Heart left ventricle (tissue), 16 donors: ENCODE data around the gene POU4F3. TPM values are rescaled to one million over a fixed set of nuclear protein-coding genes. Genes with fewer than 3 reads are reported as not detected.

Source experiments
- ATAC-seq, 4 donors: fragments of 200-7000 bp; cut with Tn5 transposase; one replicate each; pipeline ENCODE4 v1.9.1; 2020 to 2022; ENCODE audit warnings: moderate library complexity in 4 of 4, mild to moderate bottlenecking in 3 of 4, moderate number of reproducible peaks in 1 of 4
- DNase-seq, 5 donors: peaks; one replicate each; pipeline ENCODE4 v3.0.0-alpha.2; 2020
- H3K27ac ChIP-seq, 12 donors: fragments of 200-600 bp; sonication (generic) in 4 of 12; one replicate each; pipeline versions ENCODE4 v1.5.0 to v1.8.0; 2016 to 2022; ENCODE audit warnings: mild to moderate bottlenecking in 2 of 12
- H3K27me3 ChIP-seq, 9 donors: fragments of 200-600 bp; sonication (generic) in 2 of 9; one replicate each; pipeline versions ENCODE4 v1.5.1 to v1.8.0; 2016 to 2022; ENCODE audit warnings: mild to moderate bottlenecking in 3 of 9
- H3K36me3 ChIP-seq, 9 donors: fragments of 200-600 bp; sonication (generic) in 2 of 9; one replicate each; pipeline versions ENCODE4 v1.5.0 to v1.8.0; 2018 to 2022; ENCODE audit warnings: mild to moderate bottlenecking in 2 of 9
- H3K4me1 ChIP-seq, 12 donors: fragments of 200-600 bp; sonication (generic) in 4 of 12; one replicate each; pipeline versions ENCODE4 v1.5.0 to v1.8.0; 2016 to 2022; ENCODE audit warnings: mild to moderate bottlenecking in 3 of 12
- H3K4me3 ChIP-seq, 12 donors: fragments of 200-600 bp; sonication (generic) in 4 of 12; one replicate each; pipeline versions ENCODE4 v1.5.0 to v1.8.0; 2017 to 2022; ENCODE audit warnings: mild to moderate bottlenecking in 9 of 12, moderate library complexity in 4 of 12
- H3K9me3 ChIP-seq, 12 donors: fragments of 200-600 bp; sonication (generic) in 4 of 12; one replicate each; pipeline versions ENCODE4 v1.5.0 to v1.8.0; 2016 to 2022; ENCODE audit warnings: mild to moderate bottlenecking in 1 of 12
- POLR2A ChIP-seq, 2 donors: fragments of 450-650 bp; IDR thresholded peaks; one replicate each; pipeline ENCODE4 v1.6.1; 2017; ENCODE audit warnings: antibody characterized with exemption in 2 of 2, mild to moderate bottlenecking in 2 of 2, moderate library complexity in 2 of 2
- WGBS, 4 donors: extraction: QIAGEN DNeasy Blood & Tissue Kit in 2 of 4; methylation state at CpG; one replicate each; pipeline versions ENCODE4 v1.1.5 to v1.1.7; 2013 to 2018; 5-methylcytosine and 5-hydroxymethylcytosine counted together
- intact Hi-C, 10 donors: fragments of 100-400 bp; cut with DNase I; formaldehyde crosslinking; loops; one replicate each; pipeline versions ENCODE4 v1.11.1 to v1.14.2; 2022
- polyA plus RNA-seq, 2 donors: library from polyadenylated mRNA; stranded (reverse); fragments of 200-250 nt; gene quantifications; one replicate each; pipeline ENCODE4 v1.2.3, GENCODE V29; 2013
- total RNA-seq, 9 donors: library from RNA; depleted of rRNA in 2 of 9; stranded (reverse); fragments of >200 nt in 2 of 9; fragmentation: NEBNext Ultra II Directional in 3 of 9; extraction: Animal tissue kit (Norgen Biotek cat#: 25700) in 3 of 9; gene quantifications; one replicate each; pipeline versions ENCODE4 v1.1.0 to v1.2.4, GENCODE V29; 2016 to 2023
- TF ChIP-seq, protein P1 (sequence below), 12 donors: fragments of 200-600 bp; sonication (generic) in 4 of 12; IDR thresholded peaks; one replicate each; pipeline versions ENCODE4 v1.5.0 to v1.8.0; 2018 to 2022; ENCODE audit warnings: antibody characterized with exemption in 12 of 12, mild to moderate bottlenecking in 5 of 12
- donor health status: ischemic (EF 13 %, LVEDD 7.1; RV severe dilation, severe dysfunction).
- donor health status: healthy with polysubstance abuse.
- donor health status: DM: no; HTN: yes; CAD: no.
- donor health status: DM: no; HTN: no; CAD: no.
- donor health status: ischemic (EF 25% LVEDD 6.9; RV normal size, moderate dysfunction).
- donor health status: ischemic (EF 25% LVEDD 5.7; RV mildly dilated, moderate dysfunction).
- donor health status: healthy.
- donor health status: DM: yes; HTN: yes; CAD: no.
- donor health status: ischemic (EF 35%, LVEDD 5.7; RV mildly dilated, moderate dysfunction).
- donor health status: nonischemic (EF 11% LVEDD 7.7; RV severe dilation, severe dysfunction).
- donor health status: DM: yes; HTN: yes; CAD: no.
- donor health status: PGD.
- donor health status: ischemic (EF 29% LVEDD 5.4; RV normal size, mild dysfunction).
- donor health status: nonischemic (EF 23%, LVEDD 6.1; RV moderate dilation, normal function).

Gene POU4F3
- total and polyA plus RNA-seq, 11 donors: 0.04 to 0.10 TPM; not detected in 9

DNA sequence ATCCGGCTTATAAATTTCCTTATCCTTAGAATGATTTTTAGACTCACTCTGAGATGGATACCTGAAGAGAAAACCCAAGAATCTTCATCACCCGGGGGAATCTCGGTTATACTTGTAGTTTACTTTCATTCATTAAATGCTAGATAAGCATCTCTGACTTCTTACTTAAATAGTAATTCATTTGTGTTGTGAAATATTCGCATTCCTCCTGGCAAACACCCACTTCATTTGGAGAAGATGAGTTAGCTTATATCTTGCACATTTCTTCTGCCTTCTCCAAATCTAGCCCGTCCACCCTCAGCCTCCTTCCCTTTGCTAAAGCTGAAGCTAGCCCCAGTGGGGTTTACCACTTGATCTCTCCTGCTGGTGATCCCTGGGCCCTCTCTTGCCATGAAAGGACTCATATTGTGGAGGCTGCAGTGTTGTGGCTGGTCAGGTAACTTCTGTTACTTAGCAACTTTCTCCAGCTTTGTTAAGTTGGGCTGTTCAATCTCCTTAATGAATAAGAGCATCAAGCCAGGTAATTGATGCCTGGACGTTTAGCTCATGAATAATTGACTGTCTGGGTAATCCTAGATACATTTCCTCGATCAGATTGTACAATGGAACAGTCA is 11.3 kb upstream of the POU4F3 start:
- H3K36me3 ChIP-seq: no peaks in the 10 kb centered on the region
- no peaks in the 10 kb centered on the region for H3K9me3 ChIP-seq
- peaks cover 0 to 31% (median 0%) of the 10 kb centered on the region in 9 donors for H3K27me3 ChIP-seq
- intact Hi-C loops: no loop called here
- no peak overlapping the region for H3K4me3 ChIP-seq
- no peak for ATAC-seq
- H3K27ac ChIP-seq: no peak overlapping the region
- WGBS, 4 donors: 72 to 76% (median 73%) methylated on average over 7 of the region's 7 CpGs
- no peaks in the 10 kb centered on the region for H3K4me1 ChIP-seq
- DNase-seq: no peak
- TF ChIP-seq, protein P1, sequence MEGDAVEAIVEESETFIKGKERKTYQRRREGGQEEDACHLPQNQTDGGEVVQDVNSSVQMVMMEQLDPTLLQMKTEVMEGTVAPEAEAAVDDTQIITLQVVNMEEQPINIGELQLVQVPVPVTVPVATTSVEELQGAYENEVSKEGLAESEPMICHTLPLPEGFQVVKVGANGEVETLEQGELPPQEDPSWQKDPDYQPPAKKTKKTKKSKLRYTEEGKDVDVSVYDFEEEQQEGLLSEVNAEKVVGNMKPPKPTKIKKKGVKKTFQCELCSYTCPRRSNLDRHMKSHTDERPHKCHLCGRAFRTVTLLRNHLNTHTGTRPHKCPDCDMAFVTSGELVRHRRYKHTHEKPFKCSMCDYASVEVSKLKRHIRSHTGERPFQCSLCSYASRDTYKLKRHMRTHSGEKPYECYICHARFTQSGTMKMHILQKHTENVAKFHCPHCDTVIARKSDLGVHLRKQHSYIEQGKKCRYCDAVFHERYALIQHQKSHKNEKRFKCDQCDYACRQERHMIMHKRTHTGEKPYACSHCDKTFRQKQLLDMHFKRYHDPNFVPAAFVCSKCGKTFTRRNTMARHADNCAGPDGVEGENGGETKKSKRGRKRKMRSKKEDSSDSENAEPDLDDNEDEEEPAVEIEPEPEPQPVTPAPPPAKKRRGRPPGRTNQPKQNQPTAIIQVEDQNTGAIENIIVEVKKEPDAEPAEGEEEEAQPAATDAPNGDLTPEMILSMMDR (IDR thresholded peaks at IDR 0.05): no peak
- no peak for TF ChIP-seq POLR2A (IDR thresholded peaks at IDR 0.05)

DNA sequence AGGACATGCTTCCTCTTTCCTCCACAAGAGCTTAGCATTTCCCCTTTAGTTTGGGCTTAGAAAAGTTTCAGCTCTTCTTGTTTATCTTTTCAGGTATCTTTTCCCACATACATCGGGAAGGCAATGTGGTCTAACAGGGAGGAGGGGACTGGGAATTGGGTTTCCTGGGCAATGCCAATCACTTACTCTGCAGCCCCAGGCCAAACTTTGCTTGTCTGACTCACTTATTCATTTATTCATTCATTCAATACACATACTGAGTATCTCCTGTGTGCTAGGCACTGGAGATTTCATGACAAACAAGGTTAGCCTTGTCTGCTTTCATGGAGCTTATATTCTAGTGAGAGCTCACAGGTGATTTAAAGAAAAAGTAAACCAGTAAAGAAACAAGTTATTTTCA is 10.7 kb upstream of the POU4F3 start:
- intact Hi-C loops: no loop called here
- WGBS, 4 donors: 38 to 53% (median 42%) methylated on average over 1 of the region's 1 CpG
- TF ChIP-seq POLR2A (IDR thresholded peaks at IDR 0.05): no peak
- TF ChIP-seq, protein P1 (IDR thresholded peaks at IDR 0.05): no peak
- H3K36me3 ChIP-seq: no peaks in the 10 kb centered on the region
- no peak overlapping the region for H3K4me3 ChIP-seq
- ATAC-seq (no peak), DNase-seq (no peak)
- H3K27me3 ChIP-seq: peaks cover 0 to 37% (median under 1%) of the 10 kb centered on the region in 9 donors
- no peaks in the 10 kb centered on the region for H3K9me3 ChIP-seq
- H3K4me1 ChIP-seq: no peaks in the 10 kb centered on the region
- no peak overlapping the region for H3K27ac ChIP-seq

DNA sequence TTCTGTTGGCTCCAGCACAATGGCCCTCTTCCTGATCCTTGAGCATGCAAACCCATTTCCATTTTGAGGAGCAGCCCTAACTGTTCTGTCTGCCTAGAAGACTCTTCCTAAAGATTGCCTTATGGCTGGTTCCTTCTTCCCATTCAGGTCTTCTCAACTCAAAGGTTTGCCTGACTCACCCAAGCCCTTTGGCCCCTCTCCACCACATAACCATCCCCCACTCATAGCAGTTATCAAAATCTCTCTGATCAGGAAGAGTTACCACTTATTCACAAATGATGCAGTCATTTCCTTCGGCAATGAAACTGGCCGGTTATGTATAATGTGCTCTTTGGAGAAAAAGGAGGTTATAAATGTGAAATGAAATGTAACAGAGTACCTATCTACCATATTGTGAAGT is 8.9 kb upstream of the POU4F3 start:
- no peak overlapping the region for H3K27ac ChIP-seq
- H3K27me3 ChIP-seq: peaks cover 5 to 54% (median 18%) of the 10 kb centered on the region in 9 donors
- ATAC-seq: no peak
- no peaks in the 10 kb centered on the region for H3K4me1 ChIP-seq
- intact Hi-C loops: no loop called here
- no peak overlapping the region for H3K4me3 ChIP-seq
- H3K36me3 ChIP-seq: no peaks in the 10 kb centered on the region
- WGBS, 4 donors: 77 to 90% (median 85%) methylated on average over 2 of the region's 2 CpGs
- H3K9me3 ChIP-seq: no peaks in the 10 kb centered on the region
- TF ChIP-seq, protein P1 (IDR thresholded peaks at IDR 0.05): no peak
- no peak for TF ChIP-seq POLR2A (IDR thresholded peaks at IDR 0.05)
- no peak for DNase-seq

DNA sequence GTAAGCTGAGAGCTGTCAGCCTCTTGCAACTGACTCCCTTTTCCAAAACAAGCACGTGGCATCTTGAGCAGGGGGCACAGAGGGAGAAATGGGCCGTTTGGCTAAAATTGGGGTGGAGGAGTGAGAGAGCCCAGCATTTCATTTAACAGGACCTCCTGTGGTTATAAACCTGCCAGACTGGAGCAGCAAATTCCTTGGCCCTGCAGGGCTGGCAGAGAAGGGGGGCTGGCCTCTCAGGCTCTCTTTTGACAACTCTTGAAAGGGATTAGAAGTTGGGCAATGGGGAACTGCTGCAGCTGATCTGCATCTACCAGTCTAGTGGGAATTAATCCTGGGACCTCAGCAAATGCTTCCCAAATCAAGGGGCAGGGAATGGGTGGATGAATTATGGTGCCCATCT is 7.2 kb upstream of the POU4F3 start:
- H3K9me3 ChIP-seq: no peaks in the 10 kb centered on the region
- no peaks in the 10 kb centered on the region for H3K36me3 ChIP-seq
- ATAC-seq: no peak
- no peak overlapping the region for H3K4me3 ChIP-seq
- no peak overlapping the region for H3K27ac ChIP-seq
- WGBS, 4 donors: 2 to 9% (median 5%) methylated on average over 2 of the region's 2 CpGs
- no peak for DNase-seq
- peaks cover 5 to 67% (median 27%) of the 10 kb centered on the region in 9 donors for H3K27me3 ChIP-seq
- TF ChIP-seq, protein P1 (IDR thresholded peaks at IDR 0.05): no peak
- no peak for TF ChIP-seq POLR2A (IDR thresholded peaks at IDR 0.05)
- no peaks in the 10 kb centered on the region for H3K4me1 ChIP-seq
- intact Hi-C loops: no loop called here
